Fibroblast of the conjunctiva (primary cell): ENCODE measurements around the gene ZMYND10.

Experiments used
- DNase-seq: peaks from one replicate; pipeline ENCODE4 v3.0.0-alpha.2; 2010; ENCODE audit warnings: low read depth

Gene ZMYND10

GRCh38 chr3:50345586-50346234 is at the start of gene ZMYND10:
Gene ZMYND10 (minus strand): TSS chr3:50345732. CDS start chr3:50345579, 153 bp downstream.
- no peak for DNase-seq

- DNase-seq, result no peak
Measured at GRCh38 chr3:50393061-50393460, 47.5 kb upstream of the ZMYND10 start.

DNA sequence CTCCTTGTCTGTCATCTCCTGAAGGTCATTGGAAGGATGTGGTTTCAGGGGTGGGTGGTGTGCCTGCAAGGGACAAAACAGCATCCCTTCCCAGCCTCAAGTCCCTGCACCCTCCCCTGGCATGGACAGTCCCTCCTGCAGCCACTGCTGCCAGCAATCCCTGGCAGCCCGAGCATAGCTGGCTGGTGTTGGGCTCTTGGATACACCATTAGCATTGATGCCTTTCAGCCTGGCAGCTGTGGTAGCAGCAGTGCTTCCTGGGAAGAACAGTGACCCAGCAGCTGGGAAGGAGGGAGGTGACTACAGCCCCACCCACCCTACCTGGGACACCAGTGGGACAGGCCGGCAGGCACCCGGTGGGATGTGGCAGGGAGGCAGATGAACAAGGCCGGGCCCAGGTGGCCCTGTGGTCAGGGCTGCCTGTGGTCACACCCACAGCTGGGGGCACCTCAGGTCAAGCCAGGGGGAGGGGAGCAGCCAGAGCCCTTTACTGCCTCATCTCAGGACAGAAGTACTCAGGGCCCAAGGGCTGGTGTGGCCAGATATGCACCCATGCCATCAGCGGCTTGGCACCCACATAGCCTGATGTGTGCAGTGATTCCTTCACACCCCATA is 46.7 kb upstream of the ZMYND10 start:
- no peak for DNase-seq

DNA sequence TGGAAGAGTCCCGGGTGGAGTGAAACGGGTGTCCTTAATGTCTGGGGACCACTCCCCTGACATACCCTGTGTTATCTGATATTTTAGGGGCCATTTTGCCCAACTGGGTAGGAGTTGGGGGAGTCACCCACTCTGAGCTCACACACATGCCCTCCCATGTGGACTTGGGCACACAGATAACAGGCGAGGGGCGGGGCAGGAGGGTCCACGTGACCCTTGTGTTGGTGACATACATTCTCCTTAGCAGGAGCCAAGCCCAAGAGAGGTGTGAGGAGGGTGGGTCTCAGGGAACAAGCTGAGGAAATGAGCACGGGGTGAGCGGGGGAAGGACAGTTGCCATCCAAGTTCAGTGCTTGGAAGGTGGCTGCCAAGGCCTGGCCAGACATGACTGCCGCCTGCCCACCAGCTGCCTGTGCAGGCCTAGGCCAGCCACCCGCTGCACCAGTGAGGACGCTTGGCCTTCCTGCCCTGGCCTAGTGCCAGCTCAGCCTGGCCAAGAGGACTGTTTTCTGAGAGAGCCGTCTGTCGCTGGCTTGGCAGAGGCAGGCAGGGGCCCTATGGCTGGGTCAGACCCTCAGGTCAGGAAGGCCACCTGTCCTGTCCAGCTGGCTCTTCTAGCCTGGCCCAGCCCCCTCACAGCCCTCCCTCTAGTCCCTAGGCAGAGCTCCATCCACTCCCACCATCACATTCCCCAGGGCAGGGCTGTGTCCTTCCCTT is 45.1 kb upstream of the ZMYND10 start:
- no peak for DNase-seq

GRCh38 chr3:50389414-50389767 is 43.9 kb upstream of the ZMYND10 start:
- DNase-seq, result no peak

- no peak for DNase-seq
Measured at GRCh38 chr3:50388720-50389413, 43.3 kb upstream of the ZMYND10 start.

- DNase-seq, result no peak
Measured at GRCh38 chr3:50388016-50388719, 42.6 kb upstream of the ZMYND10 start.

DNA sequence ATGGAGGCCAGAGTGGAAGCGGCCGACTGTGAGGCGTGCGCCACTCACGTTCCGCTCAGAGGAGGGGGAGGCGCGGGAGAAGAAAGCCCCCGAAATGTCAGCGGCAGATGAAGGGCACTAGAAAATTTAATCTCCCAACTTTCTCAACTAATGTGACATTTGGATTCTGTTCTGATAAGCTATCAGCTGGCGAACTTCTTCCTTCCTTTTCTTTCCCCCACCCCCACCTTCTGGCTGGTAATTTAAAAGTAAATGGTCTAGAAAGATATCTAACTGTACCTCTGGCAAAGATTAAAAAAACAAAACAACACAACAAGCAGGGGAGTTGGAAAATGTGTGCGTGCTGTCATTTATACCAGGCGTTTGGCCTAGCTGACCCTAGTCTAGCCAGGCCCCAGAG is 40.2 kb upstream of the ZMYND10 start:
- DNase-seq, result no peak

DNA sequence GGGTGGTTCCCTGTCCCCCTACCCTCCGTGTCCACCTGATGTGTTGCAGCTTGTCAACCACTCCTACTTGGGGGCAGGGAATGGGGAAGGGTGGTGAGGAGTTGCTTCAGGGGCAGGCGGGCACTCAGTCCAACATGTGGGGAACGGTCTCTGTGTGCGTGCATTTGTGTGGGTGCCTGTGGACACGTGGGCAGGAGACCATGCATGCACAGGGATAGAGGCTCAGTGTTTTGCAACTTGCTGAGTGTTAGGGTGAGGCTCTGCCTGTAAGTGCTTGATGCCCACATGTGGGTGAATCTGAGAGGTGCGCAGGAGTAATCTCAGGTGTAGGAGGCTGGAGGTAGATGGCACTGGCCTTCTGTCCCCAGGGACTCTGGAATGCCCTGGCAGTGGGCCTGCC is 38.2 kb upstream of the ZMYND10 start:
- DNase-seq, result no peak

DNA sequence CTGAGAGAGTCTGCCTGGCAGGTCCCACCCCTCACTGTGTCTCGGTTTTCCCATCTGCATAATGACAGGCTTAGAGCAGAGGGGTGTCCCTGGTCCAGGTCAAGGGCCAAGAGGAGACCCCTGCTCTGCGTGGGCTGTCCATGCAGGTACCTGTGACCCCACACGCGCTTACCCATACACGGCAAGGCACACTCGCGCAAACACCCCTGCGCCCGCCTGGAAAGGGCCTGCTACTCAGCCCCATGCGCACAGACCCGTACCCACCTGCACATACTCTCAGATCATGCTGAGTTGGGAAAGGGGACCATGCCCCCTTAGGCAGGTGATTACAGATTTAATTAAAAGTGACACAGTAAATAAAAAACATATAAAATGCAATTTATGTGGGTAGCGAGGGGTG is 37.2 kb upstream of the ZMYND10 start:
- no peak for DNase-seq

DNA sequence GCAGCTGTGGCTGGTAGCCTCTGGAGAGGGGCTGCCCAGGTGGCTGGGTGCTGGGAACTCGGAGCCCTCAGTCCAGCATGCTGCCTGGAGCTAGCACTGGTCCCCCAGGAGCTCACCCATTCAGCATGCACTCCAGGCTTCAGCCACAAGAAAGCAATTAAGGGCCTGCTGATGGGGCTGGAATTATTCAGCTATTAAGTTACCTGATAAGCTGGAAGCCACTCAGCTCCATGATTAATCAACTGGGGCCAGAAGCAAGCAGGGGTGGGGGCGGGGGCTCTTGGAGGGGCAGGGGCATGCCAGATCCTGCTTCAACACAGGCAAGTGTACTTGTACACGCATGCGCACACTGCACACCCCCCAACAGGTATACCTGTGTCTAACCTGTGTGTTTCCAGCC is 35.9 kb upstream of the ZMYND10 start:
- DNase-seq, result no peak

GRCh38 chr3:50380405-50381085 is 35.0 kb upstream of the ZMYND10 start:
- DNase-seq, result no peak

DNA sequence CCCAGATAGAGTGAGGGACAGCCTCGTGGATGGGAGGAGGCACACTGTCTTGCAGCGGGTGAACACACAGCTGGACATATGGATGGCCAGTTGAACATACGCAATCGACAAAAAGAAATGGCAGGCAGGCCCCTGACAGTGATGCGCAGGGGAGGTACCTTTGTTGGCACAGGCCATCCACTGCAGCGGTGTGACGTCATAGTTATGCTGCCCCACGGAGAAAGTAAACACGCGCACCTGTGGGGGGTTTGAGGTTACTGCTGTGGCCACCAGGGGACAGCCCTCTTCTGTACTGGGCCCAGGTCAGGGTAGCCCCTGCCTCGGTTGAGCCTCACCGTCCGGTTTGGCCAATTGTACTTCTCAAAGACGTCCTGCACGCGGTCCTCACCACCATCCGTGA is 33.2 kb upstream of the ZMYND10 start:
- DNase-seq, result no peak

- no peak for DNase-seq
Measured at GRCh38 chr3:50378024-50378423, 32.5 kb upstream of the ZMYND10 start.

DNA sequence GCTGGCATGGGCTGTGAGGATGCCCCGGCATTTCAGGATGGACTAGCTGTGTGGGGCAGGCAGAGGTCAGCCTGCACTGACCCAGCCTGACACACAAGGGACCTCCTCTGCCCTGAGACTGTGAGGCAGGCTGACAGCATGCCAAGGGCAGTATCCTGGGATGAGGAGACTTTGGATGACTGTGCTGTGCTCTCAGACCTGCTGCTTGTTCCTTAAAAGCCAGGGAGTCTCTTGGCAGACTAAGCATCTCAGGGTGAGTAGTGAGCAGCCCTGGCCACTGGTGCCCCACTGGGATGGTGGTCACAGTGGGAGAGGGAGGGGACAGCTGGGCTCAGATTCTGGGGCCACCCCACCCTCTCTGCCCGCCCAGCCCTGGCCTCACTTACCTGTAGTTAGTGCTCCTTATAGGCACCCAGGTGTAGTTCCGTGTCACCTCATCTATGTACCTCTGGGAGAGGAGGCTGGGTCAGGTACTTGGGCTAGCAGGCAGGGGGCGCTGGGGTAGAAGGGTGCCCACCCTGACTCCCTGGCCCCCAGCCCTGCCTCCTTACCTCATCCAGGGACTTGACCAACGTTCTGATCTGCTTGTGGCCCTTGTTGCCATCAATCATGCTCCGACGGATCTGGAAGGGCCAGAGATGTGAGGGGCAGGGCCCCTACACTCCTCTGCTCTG is 29.9 kb upstream of the ZMYND10 start:
- DNase-seq, result no peak

DNA sequence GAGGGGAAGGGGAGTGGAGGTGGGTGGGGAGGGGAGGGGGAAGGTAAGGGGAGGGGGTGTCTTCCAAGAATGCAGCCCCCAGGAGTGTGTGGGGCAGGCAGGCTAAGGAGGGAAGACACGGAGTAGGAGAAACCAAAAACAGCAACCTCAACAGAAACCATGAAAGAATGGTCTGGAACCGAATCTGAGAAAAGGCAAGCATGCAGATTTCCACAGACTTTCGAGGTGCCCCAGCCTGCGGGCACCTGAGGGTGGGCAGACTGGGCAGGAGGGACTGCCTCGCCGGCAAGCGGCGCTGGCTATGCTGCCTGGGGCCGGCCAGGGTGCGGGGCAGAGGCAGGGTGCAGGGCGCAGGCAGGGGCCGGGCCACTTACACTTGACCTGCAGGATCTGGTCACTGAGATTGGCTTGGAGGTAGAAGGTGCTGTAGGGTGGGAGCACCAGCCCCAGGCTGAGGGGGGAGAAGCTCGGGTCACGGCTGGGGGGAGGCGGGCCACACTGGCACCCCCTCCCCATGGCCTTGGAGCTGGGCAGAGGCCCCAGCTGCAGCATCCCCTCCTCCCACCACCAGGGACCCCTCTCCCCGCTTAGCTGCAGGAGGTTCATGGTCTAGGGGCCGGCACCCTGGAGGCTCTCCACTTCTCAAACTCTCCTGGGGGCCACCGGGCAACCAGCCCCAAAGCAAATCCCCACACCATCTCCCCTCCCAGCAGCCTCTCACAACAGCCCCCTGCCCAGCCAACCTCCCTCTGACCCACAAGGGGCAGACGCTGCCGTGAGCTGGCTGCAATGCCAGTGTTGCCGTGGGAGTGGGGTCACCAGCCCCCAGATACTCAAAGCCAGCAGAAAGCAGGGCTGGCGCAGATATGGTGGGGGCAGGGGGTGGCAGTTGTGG is 29.1 kb upstream of the ZMYND10 start:
- DNase-seq, result no peak

DNA sequence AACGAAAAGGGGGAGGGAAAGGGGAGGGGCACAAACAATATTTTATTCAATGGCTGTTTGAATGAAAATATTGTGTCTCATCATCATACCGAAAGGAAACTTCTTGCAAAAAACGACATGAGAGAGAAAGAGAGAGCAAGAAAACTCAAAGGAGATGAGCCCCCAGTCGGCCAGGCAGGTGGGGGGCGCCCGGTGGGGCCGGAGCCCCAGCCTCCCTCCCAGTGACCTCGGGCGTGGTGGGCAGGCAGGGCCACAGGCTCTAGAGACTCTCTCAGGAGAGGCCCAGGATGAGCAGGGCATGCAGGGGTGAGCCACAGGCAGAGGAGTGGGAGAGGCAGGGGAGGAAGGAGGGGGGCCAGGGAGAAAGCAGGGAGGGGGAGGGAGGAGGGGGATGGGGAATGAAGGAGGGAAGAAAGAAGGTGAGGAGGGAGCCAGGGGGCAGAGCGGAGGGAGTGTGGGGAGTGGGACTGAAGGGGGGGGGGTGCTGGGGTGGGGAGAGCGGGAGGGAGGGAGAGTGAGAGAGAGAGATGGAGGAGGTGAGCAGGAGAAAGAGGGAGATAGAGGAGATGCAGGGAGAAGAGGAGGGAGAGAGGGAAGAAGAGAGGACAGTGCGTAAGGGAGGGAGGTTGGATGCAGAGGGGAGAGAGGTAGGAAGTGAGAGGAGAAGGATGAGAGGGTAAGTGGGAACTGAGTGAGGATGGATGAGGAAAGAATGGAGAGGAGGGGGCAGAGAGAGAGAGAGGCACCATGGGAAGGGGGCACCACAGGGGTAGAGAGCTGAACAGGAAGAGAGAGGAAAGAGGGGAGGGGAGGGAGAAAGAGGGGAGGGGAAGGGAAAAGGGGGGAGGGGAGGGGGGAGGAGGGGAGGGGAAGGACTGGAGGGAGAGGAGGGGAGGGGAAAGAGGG is 27.9 kb upstream of the ZMYND10 start:
- no peak for DNase-seq

- no peak for DNase-seq
Measured at GRCh38 chr3:50372349-50372748, 26.8 kb upstream of the ZMYND10 start.

GRCh38 chr3:50371133-50371685 is 25.7 kb upstream of the ZMYND10 start:
- no peak for DNase-seq
